Panc1 (cell line): ENCODE results near the gene GRK6. TPM values are rescaled to one million over a fixed set of nuclear protein-coding genes. Genes with fewer than 3 reads are reported as not detected.

ENCODE experiments used
- ATAC-seq: fragments of 200-7000 bp; cut with Tn5 transposase; 2 replicates; pipeline ENCODE4 v1.9.1; 2020; ENCODE audit warnings: mild to moderate bottlenecking, moderate library complexity
- BruUV-seq: library from RNA; stranded (reverse); fragments of 400-500 nt; replicated peaks from 2 replicates; lab custom pipeline; 2021; lab: Mats Ljungman, UMichigan
- CTCF ChIA-PET: fragments of 300-600 bp; sonication (Branson Sonifier 250); formaldehyde crosslinking; loops from one replicate; lab custom pipeline; 2022; ENCODE audit warnings: antibody characterized with exemption; lab: Charles Lee
- POLR2A ChIA-PET: fragments of 300-600 bp; sonication (Branson Sonifier 250); formaldehyde crosslinking; loops from one replicate; lab custom pipeline; 2022; ENCODE audit warnings: antibody characterized with exemption; lab: Charles Lee
- DNase-seq: peaks from one replicate; pipeline ENCODE4 v3.0.0-alpha.2; 2010; ENCODE audit warnings: low read depth, low spot score
- H3K27ac ChIP-seq: 2 replicates; pipeline ENCODE4 v1.5.1; 2011; ENCODE audit warnings: mild to moderate bottlenecking, low read length, inconsistent platforms
- H3K27me3 ChIP-seq: fragments of 200-500 bp; sonication (Bioruptor generic); 2 replicates; pipeline ENCODE4 v1.6.0; 2014; ENCODE audit warnings: low read length, inconsistent platforms; ENCODE audit not compliant: control insufficient read depth, insufficient read depth
- H3K36me3 ChIP-seq: fragments of 200-500 bp; sonication (Bioruptor generic); 2 replicates; pipeline ENCODE4 v1.5.1; 2014; ENCODE audit warnings: inconsistent platforms, mild to moderate bottlenecking, low read length, moderate library complexity; ENCODE audit not compliant: control insufficient read depth, insufficient read depth
- H3K4me1 ChIP-seq: 2 replicates; pipeline ENCODE4 v1.5.1; 2011; ENCODE audit warnings: inconsistent platforms, mild to moderate bottlenecking, low read length, moderate library complexity; ENCODE audit not compliant: control insufficient read depth, insufficient read depth
- H3K4me3 ChIP-seq, 2 experiments: 2 replicates each; pipeline ENCODE4 v1.5.1; 2011 to 2012; ENCODE audit warnings: low read depth in 2 of 2, low read length in 2 of 2, mild to moderate bottlenecking in 2 of 2, inconsistent platforms in 1 of 2, moderate library complexity in 1 of 2
- H3K9me3 ChIP-seq: fragments of 200-500 bp; sonication (Bioruptor generic); 2 replicates; pipeline ENCODE4 v1.5.1; 2014; ENCODE audit warnings: low read depth, mild to moderate bottlenecking, inconsistent platforms, low read length, moderate library complexity; ENCODE audit not compliant: control insufficient read depth, insufficient read depth
- POLR2AphosphoS5 ChIP-seq: IDR thresholded peaks from 2 replicates; pipeline ENCODE4 v1.6.1; 2012; ENCODE audit warnings: mild to moderate bottlenecking, low read depth, low read length, moderate library complexity
- SIN3A ChIP-seq: IDR thresholded peaks from 2 replicates; pipeline ENCODE4 v1.6.1; 2012; ENCODE audit warnings: low read depth, mild to moderate bottlenecking, low read length, moderate library complexity, borderline replicate concordance; ENCODE audit not compliant: insufficient read depth
- TCF7L2 ChIP-seq: IDR thresholded peaks from 2 replicates; pipeline ENCODE4 v1.6.1; 2011; ENCODE audit warnings: mild to moderate bottlenecking, low read depth, low read length, inconsistent platforms
- in situ Hi-C: cut with HindIII; loops from 2 replicates; pipeline ENCODE4 v1.10.0; 2016; ENCODE audit warnings: low sequenced_read_pairs, low pct_unique_long_range_greater_than_20kb
- intact Hi-C: fragments of 100-400 bp; cut with micrococcal nuclease; formaldehyde crosslinking; loops from one replicate; pipeline ENCODE4 v1.10.0; 2022; ENCODE audit not compliant: unreplicated experiment
- total RNA-seq: library from RNA; stranded (reverse); gene quantifications from one replicate; pipeline ENCODE4 v1.2.1, GENCODE V29; 2021; ENCODE audit not compliant: unreplicated experiment
- TF ChIP-seq, protein P1 (sequence below): fragments of 450-650 bp; IDR thresholded peaks from 2 replicates; pipeline ENCODE4 v1.5.1; 2017; ENCODE audit warnings: mild to moderate bottlenecking
- TF ChIP-seq, protein P2 (sequence below), 2 experiments: IDR thresholded peaks; 2 replicates each; pipeline ENCODE4 v1.6.1; 2011 to 2012; ENCODE audit warnings: low read depth in 2 of 2, control low read depth in 1 of 2, low read length in 1 of 2, mild to moderate bottlenecking in 1 of 2, moderate library complexity in 1 of 2; ENCODE audit not compliant: insufficient read depth in 1 of 2

Gene GRK6
- total RNA-seq, 1 experiment from 2014 or later = 56.1 TPM

DNA sequence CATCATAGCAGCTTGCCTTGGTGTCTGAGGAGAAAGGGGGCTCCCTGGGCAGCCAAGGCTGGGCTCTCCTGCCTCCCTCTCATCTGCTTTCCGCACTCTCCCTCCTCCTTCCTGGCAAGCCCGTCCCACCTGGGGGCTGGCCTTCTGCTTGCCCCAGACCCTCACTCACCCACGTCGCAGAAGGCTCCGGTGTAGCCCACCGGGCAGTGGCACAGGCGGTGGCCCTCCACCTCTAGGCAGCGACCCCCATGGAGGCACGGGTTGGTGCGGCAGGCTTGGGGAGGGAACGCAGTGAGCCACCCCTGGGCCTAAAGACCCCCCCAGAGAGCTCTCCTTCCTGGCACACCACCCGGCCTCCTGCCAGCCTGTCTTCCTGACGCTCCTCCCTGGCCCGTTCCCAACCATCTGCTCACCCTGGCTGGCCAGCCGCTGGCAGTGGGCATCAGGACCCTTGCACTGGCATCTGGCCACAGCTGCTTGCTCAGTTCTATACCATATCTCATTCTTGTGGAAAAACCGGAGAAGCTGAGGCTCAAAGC, 21.8 kb upstream of the GRK6 start:
- Histone ChIP-seq H3K4me3 (peak overlapping the region; percentile 60 to 86), H3K27me3 (no peaks in the 10 kb centered on the region), H3K9me3 (no peaks in the 10 kb centered on the region), H3K36me3 (no peaks in the 10 kb centered on the region), H3K4me1 (peaks cover 10% of the 10 kb centered on the region), H3K27ac (peak overlapping the region; percentile 72; the same call in 1 of the 2 replicates)
- ATAC-seq (no peak), DNase-seq (no peak)
- ChIA-PET CTCF (interaction anchor here (0.6 to 4.3 kb wide), 9 partner anchors 10 to 86 kb away, joined by 3 to 34 read pairs (median 5); partner anchors contain the start of gene GRK6), POLR2A (interaction anchor here (0.6 to 1.1 kb wide), 2 partner anchors 21 to 53 kb away, joined by 3 to 11 read pairs; no protein-coding TSS in a partner anchor)
- in situ Hi-C loops (no loop called here), intact Hi-C loops (no loop called here)
- TF ChIP-seq, protein P1, sequence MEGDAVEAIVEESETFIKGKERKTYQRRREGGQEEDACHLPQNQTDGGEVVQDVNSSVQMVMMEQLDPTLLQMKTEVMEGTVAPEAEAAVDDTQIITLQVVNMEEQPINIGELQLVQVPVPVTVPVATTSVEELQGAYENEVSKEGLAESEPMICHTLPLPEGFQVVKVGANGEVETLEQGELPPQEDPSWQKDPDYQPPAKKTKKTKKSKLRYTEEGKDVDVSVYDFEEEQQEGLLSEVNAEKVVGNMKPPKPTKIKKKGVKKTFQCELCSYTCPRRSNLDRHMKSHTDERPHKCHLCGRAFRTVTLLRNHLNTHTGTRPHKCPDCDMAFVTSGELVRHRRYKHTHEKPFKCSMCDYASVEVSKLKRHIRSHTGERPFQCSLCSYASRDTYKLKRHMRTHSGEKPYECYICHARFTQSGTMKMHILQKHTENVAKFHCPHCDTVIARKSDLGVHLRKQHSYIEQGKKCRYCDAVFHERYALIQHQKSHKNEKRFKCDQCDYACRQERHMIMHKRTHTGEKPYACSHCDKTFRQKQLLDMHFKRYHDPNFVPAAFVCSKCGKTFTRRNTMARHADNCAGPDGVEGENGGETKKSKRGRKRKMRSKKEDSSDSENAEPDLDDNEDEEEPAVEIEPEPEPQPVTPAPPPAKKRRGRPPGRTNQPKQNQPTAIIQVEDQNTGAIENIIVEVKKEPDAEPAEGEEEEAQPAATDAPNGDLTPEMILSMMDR = no peak
- TF ChIP-seq, protein P2, sequence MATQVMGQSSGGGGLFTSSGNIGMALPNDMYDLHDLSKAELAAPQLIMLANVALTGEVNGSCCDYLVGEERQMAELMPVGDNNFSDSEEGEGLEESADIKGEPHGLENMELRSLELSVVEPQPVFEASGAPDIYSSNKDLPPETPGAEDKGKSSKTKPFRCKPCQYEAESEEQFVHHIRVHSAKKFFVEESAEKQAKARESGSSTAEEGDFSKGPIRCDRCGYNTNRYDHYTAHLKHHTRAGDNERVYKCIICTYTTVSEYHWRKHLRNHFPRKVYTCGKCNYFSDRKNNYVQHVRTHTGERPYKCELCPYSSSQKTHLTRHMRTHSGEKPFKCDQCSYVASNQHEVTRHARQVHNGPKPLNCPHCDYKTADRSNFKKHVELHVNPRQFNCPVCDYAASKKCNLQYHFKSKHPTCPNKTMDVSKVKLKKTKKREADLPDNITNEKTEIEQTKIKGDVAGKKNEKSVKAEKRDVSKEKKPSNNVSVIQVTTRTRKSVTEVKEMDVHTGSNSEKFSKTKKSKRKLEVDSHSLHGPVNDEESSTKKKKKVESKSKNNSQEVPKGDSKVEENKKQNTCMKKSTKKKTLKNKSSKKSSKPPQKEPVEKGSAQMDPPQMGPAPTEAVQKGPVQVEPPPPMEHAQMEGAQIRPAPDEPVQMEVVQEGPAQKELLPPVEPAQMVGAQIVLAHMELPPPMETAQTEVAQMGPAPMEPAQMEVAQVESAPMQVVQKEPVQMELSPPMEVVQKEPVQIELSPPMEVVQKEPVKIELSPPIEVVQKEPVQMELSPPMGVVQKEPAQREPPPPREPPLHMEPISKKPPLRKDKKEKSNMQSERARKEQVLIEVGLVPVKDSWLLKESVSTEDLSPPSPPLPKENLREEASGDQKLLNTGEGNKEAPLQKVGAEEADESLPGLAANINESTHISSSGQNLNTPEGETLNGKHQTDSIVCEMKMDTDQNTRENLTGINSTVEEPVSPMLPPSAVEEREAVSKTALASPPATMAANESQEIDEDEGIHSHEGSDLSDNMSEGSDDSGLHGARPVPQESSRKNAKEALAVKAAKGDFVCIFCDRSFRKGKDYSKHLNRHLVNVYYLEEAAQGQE (IDR thresholded peaks at IDR 0.05; ENCODE audit: insufficient read depth in 1 of 2, low read depth in 2 of 2, low read length in 1 of 2) = no peak
- no peak for TF ChIP-seq POLR2AphosphoS5
- no peak for TF ChIP-seq TCF7L2
- no peak for TF ChIP-seq SIN3A
- BruUV-seq = no TSS peak

DNA sequence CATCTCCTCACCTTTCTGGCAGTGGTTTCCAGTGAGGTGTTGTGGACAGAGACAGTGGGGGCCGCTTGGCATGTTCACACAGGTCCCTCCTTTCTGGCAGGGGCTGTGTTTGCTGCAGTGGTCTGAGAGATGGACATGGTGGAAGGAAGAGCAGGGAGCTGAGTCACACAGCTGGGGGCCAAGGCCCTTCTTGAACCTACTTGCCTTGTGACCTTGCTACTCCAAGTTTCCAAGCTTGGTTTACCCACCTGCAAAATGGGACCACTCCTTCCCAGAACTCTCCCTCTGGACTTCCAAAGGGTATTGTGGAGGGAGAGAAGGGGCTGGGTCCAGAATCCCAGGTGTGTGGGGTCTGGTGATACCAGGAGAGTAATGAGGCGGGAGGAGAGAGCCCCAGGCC, 21.2 kb upstream of the GRK6 start:
- peaks cover 10% of the 10 kb centered on the region for H3K4me1 ChIP-seq
- intact Hi-C loops (no loop called here), in situ Hi-C loops (no loop called here)
- no peaks in the 10 kb centered on the region for H3K27me3 ChIP-seq
- TF ChIP-seq, protein P1 = no peak
- TF ChIP-seq POLR2AphosphoS5 (no peak), SIN3A (no peak), TCF7L2 (no peak)
- TF ChIP-seq, protein P2 (IDR thresholded peaks at IDR 0.05; ENCODE audit: insufficient read depth in 1 of 2, low read depth in 2 of 2, low read length in 1 of 2) = no peak
- CTCF ChIA-PET = interaction anchor here (1.0 to 1.3 kb wide), 2 partner anchors 35 to 44 kb away, joined by 3 to 5 read pairs; no protein-coding TSS in a partner anchor
- BruUV-seq = no TSS peak
- no peak for ATAC-seq
- no peak overlapping the region; the same call in 1 of the 2 replicates for H3K27ac ChIP-seq
- no peak for DNase-seq
- POLR2A ChIA-PET = no interaction called here
- H3K4me3 ChIP-seq = no peak overlapping the region
- no peaks in the 10 kb centered on the region for H3K36me3 ChIP-seq
- H3K9me3 ChIP-seq = no peaks in the 10 kb centered on the region
